Measurements from ENCODE around the gene LDLRAD3. TPM values are rescaled to one million over a fixed set of nuclear protein-coding genes. Genes with fewer than 3 reads are reported as not detected.

Gene LDLRAD3
- total RNA-seq, 2 experiments from 2014 or later: 0.46 to 0.47 TPM

DNA sequence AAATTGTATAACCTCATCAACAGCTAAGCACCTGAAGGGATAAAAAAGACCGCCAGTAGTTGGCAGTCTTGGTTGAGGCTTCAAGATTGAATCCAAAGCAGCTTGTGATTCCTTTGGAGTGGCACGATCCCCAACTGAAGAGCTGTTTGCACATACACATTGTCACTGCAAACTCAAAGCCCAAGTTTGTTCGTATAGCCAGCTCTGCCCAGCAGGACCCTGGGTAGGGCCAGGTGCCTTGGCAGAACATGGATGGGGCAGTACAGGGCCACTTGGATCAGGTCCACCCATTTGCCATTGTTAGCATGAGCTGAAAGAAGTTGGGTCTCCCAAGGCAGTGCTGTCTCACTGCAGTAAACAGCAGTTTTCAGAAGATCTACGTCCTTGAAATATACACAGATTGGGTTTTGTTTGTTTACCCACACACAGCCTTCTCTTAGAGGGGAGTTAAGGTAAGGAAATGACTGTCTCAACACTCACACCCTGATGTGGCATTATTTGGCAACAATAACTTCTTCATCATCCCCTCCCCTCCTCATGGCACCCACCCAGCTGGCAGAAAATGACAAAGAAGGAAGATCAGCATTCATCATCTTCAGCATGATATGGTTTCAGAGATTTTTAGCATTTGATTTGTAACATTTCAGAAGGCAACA is 212.4 kb downstream of the LDLRAD3 start:
- intact Hi-C loops (cut with DNase I, micrococcal nuclease): loop anchor here in 1 of 2 experiments (10.0 kb wide), 1 partner anchor 349 kb away; no protein-coding TSS in a partner anchor
- H3K27ac Mint-ChIP-seq: no peak overlapping the region
- H3K4me3 Mint-ChIP-seq: no peak overlapping the region
- no peaks in the 10 kb centered on the region for H3K4me1 Mint-ChIP-seq
- DNase-seq (no peak), ATAC-seq (no peak)
- peaks cover 12% of the 10 kb centered on the region for H3K27me3 Mint-ChIP-seq
- POLR2A ChIA-PET: no interaction called here
- no peaks in the 10 kb centered on the region for H3K9me3 Mint-ChIP-seq (ENCODE audit: low read depth)
- CTCF ChIA-PET: interaction anchor here (0.6 kb wide), 1 partner anchor 132 kb away, joined by 3 read pairs; no protein-coding TSS in a partner anchor
- H3K36me3 Mint-ChIP-seq (ENCODE audit: low read depth): no peaks in the 10 kb centered on the region

DNA sequence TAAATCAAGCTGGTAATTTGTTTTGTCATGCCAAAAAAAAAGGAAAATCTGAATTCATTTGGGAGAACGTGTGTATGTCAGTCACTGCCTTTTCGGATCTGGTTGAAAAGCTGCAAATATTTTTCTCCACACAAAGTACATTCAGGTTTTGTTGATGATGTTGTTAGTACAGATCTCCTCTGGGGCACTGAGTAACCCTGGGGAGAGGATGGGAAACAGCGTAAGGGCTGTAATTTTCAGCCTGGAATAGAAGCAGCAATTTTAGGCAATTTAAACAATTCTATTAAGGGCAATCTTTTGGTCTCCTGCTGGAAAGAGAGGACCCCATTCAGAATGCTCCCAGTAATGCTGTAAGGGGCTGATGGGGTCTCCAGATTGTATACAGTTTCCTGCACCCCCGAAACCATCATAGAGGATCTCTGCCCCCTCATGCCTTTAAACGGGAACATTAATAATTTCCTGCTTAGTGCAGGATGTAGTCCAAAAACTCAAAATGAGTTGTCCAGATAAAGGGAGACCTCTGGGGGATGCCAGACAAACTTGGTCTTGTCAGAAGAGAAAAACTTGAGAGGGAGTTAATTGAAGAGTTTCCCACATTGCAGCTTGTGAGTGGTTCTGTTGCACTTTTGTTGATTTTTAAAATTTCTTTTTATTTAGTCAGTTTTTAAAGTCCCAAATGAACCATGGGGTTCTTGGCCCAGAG is 213.1 kb downstream of the LDLRAD3 start:
- Mint-ChIP-seq H3K27me3 (peaks cover 10% of the 10 kb centered on the region), H3K9me3 (ENCODE audit: low read depth) (no peaks in the 10 kb centered on the region), H3K4me3 (no peak overlapping the region), H3K36me3 (ENCODE audit: low read depth) (no peaks in the 10 kb centered on the region), H3K4me1 (no peaks in the 10 kb centered on the region), H3K27ac (no peak overlapping the region)
- CTCF ChIA-PET: interaction anchor here (0.6 kb wide), 1 partner anchor 133 kb away, joined by 3 read pairs; no protein-coding TSS in a partner anchor
- POLR2A ChIA-PET: no interaction called here
- DNase-seq (no peak), ATAC-seq (no peak)
- intact Hi-C loops (cut with DNase I, micrococcal nuclease): loop anchor here in 1 of 2 experiments (10.0 kb wide), 1 partner anchor 348 kb away; no protein-coding TSS in a partner anchor

DNA sequence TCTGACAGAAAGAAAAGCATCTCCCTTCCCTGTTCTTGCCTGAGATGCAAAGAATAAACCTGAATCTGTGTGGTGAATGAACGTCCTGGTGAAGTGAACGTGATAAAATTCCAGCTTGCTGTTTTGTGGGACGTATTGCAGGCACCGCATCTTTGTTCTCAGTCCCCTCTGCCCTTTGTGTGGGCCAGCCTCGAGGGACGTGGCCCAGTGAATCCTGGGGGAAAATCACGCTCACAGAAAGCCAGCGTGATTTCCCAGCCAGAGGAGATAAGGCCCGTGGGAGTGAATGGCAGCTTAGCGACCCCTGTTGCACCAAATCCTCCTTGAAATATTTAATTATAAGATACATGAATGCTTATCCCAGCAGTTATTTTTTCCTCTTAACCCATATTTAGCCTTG is 216.2 kb downstream of the LDLRAD3 start:
- H3K4me1 Mint-ChIP-seq: no peaks in the 10 kb centered on the region
- no peak for ATAC-seq
- no peak overlapping the region for H3K27ac Mint-ChIP-seq
- ChIA-PET CTCF (interaction anchor here (0.6 to 0.7 kb wide), 2 partner anchors 9 to 544 kb away, joined by 3 read pairs; no protein-coding TSS in a partner anchor), POLR2A (no interaction called here)
- no peaks in the 10 kb centered on the region for H3K9me3 Mint-ChIP-seq (ENCODE audit: low read depth)
- DNase-seq: no peak
- H3K36me3 Mint-ChIP-seq (ENCODE audit: low read depth): no peaks in the 10 kb centered on the region
- intact Hi-C loops (cut with DNase I, micrococcal nuclease): no loop called here
- H3K4me3 Mint-ChIP-seq: no peak overlapping the region
- peaks cover 12% of the 10 kb centered on the region for H3K27me3 Mint-ChIP-seq

DNA sequence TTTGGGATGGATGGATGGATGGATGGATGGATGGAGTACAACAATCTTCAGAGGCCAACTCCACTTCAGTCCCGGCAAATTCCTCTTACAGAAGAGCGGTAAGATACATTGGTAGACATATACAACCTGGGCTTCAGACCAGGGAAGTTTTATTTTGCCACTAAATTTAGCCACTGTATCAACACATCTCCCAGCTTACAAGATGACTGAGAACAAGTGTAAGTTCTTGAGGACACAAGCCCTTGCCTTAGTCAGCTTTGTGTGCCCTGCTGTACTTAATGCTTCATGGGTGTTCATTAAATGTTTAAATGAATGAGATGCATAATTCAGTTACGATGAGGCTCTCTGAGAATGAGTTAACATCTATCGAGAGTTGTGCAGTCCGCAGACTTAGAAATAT is 217.7 kb downstream of the LDLRAD3 start:
- intact Hi-C loops (cut with DNase I, micrococcal nuclease): no loop called here
- no peak overlapping the region for H3K27ac Mint-ChIP-seq
- CTCF ChIA-PET: no interaction called here

DNA sequence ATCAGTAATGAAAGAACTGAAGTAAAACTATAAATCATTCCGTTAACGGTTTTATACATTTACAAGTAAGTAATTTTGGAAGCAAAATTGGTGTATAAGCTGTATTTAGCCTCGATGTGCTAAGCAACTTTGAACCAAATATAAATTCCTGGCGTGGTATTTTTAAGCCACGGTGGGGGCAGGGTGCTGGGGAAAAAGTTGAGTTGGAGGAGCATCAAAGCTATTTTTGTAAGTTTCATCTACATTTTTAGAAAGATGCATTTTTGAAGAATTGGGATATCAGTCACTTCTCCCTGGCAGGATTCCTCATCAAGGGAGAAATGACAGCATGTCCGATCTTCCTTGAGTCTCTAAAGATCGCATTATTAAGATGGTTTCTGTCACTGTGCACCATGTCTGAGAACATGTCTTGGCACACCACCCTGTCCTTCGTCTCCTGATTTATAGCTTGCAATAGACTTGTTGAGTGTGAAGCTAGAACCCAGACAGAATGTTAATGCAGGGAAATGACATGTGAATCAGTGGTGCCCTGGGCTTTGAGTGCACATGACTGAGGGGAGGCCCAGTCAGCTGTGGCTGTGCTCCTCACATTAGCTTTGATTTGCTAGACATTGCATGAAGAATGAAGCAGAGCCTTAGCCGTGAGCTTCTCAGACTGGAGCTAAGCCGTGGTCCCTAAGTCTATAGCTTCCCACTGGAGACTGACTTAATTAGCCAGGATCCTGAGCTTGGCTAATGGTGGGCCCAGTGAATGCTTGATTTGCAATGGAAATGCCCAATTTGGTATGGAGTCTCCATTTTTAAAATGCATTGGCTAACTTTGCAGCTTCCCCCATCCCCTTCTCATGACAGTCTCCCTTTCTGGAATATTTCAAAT is 218.4 kb downstream of the LDLRAD3 start:
- Mint-ChIP-seq H3K9me3 (ENCODE audit: low read depth) (no peaks in the 10 kb centered on the region), H3K4me3 (no peak overlapping the region), H3K4me1 (no peaks in the 10 kb centered on the region), H3K27me3 (peaks cover 12% of the 10 kb centered on the region), H3K36me3 (ENCODE audit: low read depth) (no peaks in the 10 kb centered on the region), H3K27ac (no peak overlapping the region)
- ChIA-PET CTCF (interaction anchor here (0.7 kb wide), 1 partner anchor 105 kb away, joined by 3 read pairs; no protein-coding TSS in a partner anchor), POLR2A (no interaction called here)
- ATAC-seq (no peak), DNase-seq (no peak)
- intact Hi-C loops (cut with DNase I, micrococcal nuclease): no loop called here

More for the DNA sequence above, 217.7 kb downstream of the LDLRAD3 start:
- no peaks in the 10 kb centered on the region for H3K36me3 Mint-ChIP-seq (ENCODE audit: low read depth)
- POLR2A ChIA-PET: no interaction called here
- no peaks in the 10 kb centered on the region for H3K4me1 Mint-ChIP-seq
- no peaks in the 10 kb centered on the region for H3K9me3 Mint-ChIP-seq (ENCODE audit: low read depth)
- DNase-seq: no peak
- peaks cover 11% of the 10 kb centered on the region for H3K27me3 Mint-ChIP-seq
- H3K4me3 Mint-ChIP-seq: no peak overlapping the region
- no peak for ATAC-seq

DNA sequence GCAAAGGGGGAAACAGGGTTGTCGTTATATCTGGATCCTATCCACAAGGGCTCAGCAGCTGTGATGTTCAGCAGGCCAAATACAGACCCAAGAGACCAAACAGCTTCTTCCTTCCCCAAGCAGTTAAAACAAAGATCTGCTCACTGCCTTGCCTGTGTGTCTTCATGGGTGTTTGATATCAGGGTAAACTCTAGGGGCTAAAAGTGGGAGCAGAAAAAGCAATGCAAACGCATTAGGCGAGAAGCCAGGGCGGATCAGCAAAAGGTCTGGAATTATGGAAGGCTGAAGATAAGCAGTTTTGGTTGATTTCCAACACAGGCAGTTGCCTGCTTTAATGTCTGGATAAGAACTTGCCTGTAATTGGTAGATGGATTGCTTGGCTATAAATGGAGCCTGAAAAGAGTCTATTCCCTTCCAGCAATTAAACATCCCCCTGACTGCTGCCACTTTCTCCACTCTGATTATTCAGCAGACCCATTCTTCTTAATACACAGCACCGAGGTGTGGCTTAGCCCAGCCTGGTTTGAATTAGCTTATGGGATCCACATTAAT is 219.1 kb downstream of the LDLRAD3 start:
- Mint-ChIP-seq H3K27ac (no peak overlapping the region), H3K4me1 (no peaks in the 10 kb centered on the region), H3K36me3 (ENCODE audit: low read depth) (no peaks in the 10 kb centered on the region), H3K27me3 (peaks cover 14% of the 10 kb centered on the region), H3K4me3 (no peak overlapping the region), H3K9me3 (ENCODE audit: low read depth) (no peaks in the 10 kb centered on the region)
- ChIA-PET POLR2A (no interaction called here), CTCF (interaction anchor here (0.7 kb wide), 1 partner anchor 104 kb away, joined by 3 read pairs; no protein-coding TSS in a partner anchor)
- intact Hi-C loops (cut with DNase I, micrococcal nuclease): no loop called here
- no peak for ATAC-seq
- no peak for DNase-seq

DNA sequence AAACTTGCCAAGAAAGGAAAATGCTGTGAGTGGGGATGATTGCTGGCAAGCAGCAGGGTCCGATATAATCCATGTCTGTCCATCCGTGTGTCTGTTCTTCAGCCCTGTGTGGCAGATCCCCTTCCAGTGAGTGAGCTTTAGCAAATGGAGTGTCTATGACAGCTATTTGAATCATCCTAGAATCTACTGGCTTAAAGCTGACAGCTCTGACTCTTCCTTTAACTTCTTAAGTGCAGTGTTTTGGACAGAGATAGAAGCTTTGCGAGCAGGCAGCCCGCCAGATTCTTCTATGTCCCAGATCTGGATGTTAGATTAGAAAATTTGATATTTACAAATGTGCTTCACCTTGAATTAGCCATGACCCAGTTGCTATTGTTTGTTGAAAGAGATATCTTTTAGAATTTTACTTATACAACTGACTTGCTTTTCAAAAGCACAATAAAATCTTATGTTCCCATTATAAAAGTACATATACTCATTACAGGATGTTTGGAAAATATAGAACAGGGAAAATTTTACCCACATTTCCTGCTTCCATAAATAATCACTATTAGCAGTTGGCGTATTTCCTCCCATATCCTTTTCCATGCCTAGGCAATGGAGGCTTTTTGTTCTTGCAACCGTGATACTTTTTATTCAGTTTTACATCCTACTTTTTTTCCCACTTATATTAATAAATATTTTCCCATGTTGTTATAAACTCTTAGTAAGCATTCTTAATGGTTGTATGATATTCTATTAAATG is 220.8 kb downstream of the LDLRAD3 start:
- intact Hi-C loops (cut with DNase I, micrococcal nuclease): no loop called here
- ChIA-PET CTCF (interaction anchor here (0.9 kb wide), 1 partner anchor 72 kb away, joined by 3 read pairs; no protein-coding TSS in a partner anchor), POLR2A (no interaction called here)
- Mint-ChIP-seq H3K27ac (no peak overlapping the region), H3K4me3 (no peak overlapping the region), H3K4me1 (no peaks in the 10 kb centered on the region), H3K36me3 (ENCODE audit: low read depth) (no peaks in the 10 kb centered on the region), H3K9me3 (ENCODE audit: low read depth) (no peaks in the 10 kb centered on the region), H3K27me3 (peaks cover 12% of the 10 kb centered on the region)
- ATAC-seq (no peak), DNase-seq (no peak)

DNA sequence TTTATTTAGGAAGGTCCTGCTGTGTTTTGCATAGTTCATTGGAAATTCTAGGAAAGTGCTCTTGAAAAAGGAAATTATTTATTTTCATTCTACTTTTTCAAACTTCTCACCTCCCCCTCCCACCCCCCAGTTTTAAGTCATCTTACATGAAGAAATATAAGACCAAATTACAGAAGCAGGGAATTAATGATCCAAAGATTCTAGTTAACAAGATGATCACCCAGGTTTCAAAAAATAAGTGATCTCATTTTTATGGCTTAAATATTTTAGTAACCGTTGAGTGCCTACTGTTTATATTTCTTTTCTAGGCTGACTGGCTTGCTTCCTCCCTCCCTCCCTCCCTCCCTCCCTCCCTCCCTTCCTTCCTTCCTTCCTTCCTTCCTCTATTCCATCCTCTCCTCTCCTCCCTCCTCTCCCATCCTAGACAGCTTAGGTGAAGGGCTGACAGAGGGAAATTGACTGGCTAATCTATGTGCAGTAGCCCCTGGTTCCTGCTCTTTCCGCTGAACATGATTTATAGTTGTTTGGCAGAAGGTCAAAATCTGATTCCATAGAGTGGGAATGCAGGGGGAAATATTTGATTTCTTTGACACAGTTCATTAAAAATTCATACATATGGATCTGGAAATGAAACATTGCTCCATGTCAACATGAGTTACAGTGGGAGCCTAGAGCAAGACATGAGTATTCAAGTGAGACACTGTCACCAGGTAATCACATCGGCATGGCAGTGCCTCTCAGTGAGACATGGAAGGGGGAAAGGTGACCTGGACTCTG is 221.9 kb downstream of the LDLRAD3 start:
- DNase-seq: no peak
- Mint-ChIP-seq H3K4me3 (no peak overlapping the region), H3K27me3 (peaks cover 11% of the 10 kb centered on the region), H3K27ac (no peak overlapping the region), H3K9me3 (ENCODE audit: low read depth) (no peaks in the 10 kb centered on the region), H3K36me3 (ENCODE audit: low read depth) (no peaks in the 10 kb centered on the region), H3K4me1 (no peaks in the 10 kb centered on the region)
- POLR2A ChIA-PET: no interaction called here
- intact Hi-C loops (cut with DNase I, micrococcal nuclease): no loop called here
- no peak for ATAC-seq
- CTCF ChIA-PET: interaction anchor here (0.5 kb wide), 1 partner anchor 465 kb away, joined by 4 read pairs; no protein-coding TSS in a partner anchor

DNA sequence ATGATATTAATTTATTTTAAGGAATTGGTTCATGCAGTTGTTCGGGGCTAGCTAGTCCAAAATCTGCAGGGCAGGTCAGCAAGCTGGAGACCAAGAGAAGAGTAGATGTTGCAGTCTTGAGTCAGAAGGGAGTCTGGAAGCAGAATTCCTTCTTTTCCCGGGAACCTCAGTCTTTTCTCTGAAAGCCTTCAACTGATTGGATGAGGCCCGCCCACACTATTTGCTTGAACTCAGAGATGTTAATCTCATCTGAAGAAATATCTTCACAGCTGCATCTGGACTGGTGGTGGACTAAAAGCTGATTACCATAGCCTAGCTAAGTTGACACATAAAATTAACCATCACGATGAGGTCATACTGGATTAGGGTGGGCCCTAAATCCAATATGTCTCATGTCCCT is 223.2 kb downstream of the LDLRAD3 start:
- no peak for ATAC-seq
- intact Hi-C loops (cut with DNase I, micrococcal nuclease): no loop called here
- H3K27ac Mint-ChIP-seq: no peak overlapping the region
- POLR2A ChIA-PET: no interaction called here
- no peaks in the 10 kb centered on the region for H3K36me3 Mint-ChIP-seq (ENCODE audit: low read depth)
- no peak overlapping the region for H3K4me3 Mint-ChIP-seq
- no peak for DNase-seq
- H3K9me3 Mint-ChIP-seq (ENCODE audit: low read depth): no peaks in the 10 kb centered on the region
- CTCF ChIA-PET: no interaction called here
- peaks cover 16% of the 10 kb centered on the region for H3K27me3 Mint-ChIP-seq
- no peaks in the 10 kb centered on the region for H3K4me1 Mint-ChIP-seq

DNA sequence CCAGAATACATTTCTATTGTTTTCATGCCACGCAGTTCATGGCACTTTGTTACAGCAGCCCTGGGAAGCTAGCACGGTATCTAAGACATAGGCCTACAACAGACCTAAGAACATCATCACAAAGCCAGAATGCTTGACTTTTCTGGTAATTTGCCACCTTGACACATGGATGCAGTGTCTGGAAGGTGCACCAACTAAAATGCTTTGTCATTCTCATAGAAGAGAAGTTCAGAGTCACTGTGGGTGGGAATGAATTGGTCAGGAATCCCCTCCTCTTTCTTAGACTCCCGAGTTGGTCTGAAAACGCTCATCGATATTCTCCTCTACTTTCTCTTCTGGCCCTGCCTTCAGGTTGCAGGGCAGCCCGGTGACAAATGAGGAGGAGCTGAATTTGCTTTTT is 223.9 kb downstream of the LDLRAD3 start:
- Mint-ChIP-seq H3K27me3 (peaks cover 16% of the 10 kb centered on the region), H3K4me3 (no peak overlapping the region), H3K27ac (no peak overlapping the region), H3K9me3 (ENCODE audit: low read depth) (no peaks in the 10 kb centered on the region), H3K4me1 (no peaks in the 10 kb centered on the region), H3K36me3 (ENCODE audit: low read depth) (no peaks in the 10 kb centered on the region)
- intact Hi-C loops (cut with DNase I, micrococcal nuclease): no loop called here
- ATAC-seq (no peak), DNase-seq (no peak)
- ChIA-PET CTCF (no interaction called here), POLR2A (no interaction called here)
